NT2/D1 (cell line): ENCODE results near the gene ZNF768.

Experiments
- DNase-seq: peaks from one replicate; pipeline ENCODE4 v3.0.0-alpha.2; 2011; ENCODE audit warnings: low read depth, low spot score
- H3K27me3 ChIP-seq: 2 replicates; pipeline ENCODE4 v1.6.0; 2011; ENCODE audit warnings: mild to moderate bottlenecking; ENCODE audit not compliant: insufficient read length, insufficient read depth
- H3K36me3 ChIP-seq: 2 replicates; pipeline ENCODE4 v1.6.1; 2011; ENCODE audit warnings: mild to moderate bottlenecking, low read length, mixed read lengths; ENCODE audit not compliant: insufficient read depth, insufficient read length
- H3K4me1 ChIP-seq: 2 replicates; pipeline ENCODE4 v1.5.1; 2011; ENCODE audit not compliant: insufficient read depth, insufficient read length
- H3K4me3 ChIP-seq: 2 replicates; pipeline ENCODE4 v1.5.1; 2011; ENCODE audit warnings: low read depth; ENCODE audit not compliant: insufficient read length
- H3K9ac ChIP-seq: 2 replicates; pipeline ENCODE4 v1.6.0; 2011; ENCODE audit warnings: low read depth; ENCODE audit not compliant: insufficient read length
- H3K9me3 ChIP-seq: 2 replicates; pipeline ENCODE4 v1.5.1; 2011; ENCODE audit warnings: mild to moderate bottlenecking, low read length; ENCODE audit not compliant: insufficient read depth
- SUZ12 ChIP-seq: IDR thresholded peaks from 2 replicates; pipeline ENCODE4 v1.6.1; 2011; ENCODE audit not compliant: insufficient read length, insufficient read depth; ENCODE audit errors: extremely low read depth
- YY1 ChIP-seq: IDR thresholded peaks from 2 replicates; pipeline ENCODE4 v1.6.1; 2011; ENCODE audit not compliant: insufficient read length, insufficient read depth
- ZNF274 ChIP-seq: IDR thresholded peaks from 2 replicates; pipeline ENCODE4 v1.6.1; 2011; ENCODE audit warnings: mild to moderate bottlenecking, low read depth, low read length

ZNF768 gene

GRCh38 chr16:30559690-30560089 is 33.3 kb upstream of the ZNF768 start:
- H3K4me3 ChIP-seq = no peak overlapping the region
- H3K36me3 ChIP-seq = peaks cover 19% of the 10 kb centered on the region
- no peaks in the 10 kb centered on the region for H3K27me3 ChIP-seq
- DNase-seq = no peak
- H3K4me1 ChIP-seq = peaks cover 9% of the 10 kb centered on the region
- TF ChIP-seq YY1 (no peak), SUZ12 (no peak), ZNF274 (no peak)
- no peak overlapping the region for H3K9ac ChIP-seq
- no peaks in the 10 kb centered on the region for H3K9me3 ChIP-seq

GRCh38 chr16:30558789-30559377 is 32.5 kb upstream of the ZNF768 start:
- DNase-seq = no peak
- peak overlapping the region; percentile 58 for H3K9ac ChIP-seq
- no peaks in the 10 kb centered on the region for H3K27me3 ChIP-seq
- peaks cover 27% of the 10 kb centered on the region for H3K36me3 ChIP-seq
- peaks cover 9% of the 10 kb centered on the region for H3K4me1 ChIP-seq
- no peak for TF ChIP-seq SUZ12
- no peak for TF ChIP-seq YY1
- TF ChIP-seq ZNF274 = no peak
- H3K9me3 ChIP-seq = no peaks in the 10 kb centered on the region
- no peak overlapping the region for H3K4me3 ChIP-seq

GRCh38 chr16:30557957-30558788 is 31.8 kb upstream of the ZNF768 start, which contains the start of gene ZNF764:
TSS of gene ZNF764 (minus strand) at chr16:30558374. CDS start at chr16:30558182, 192 bp downstream.
- Histone ChIP-seq H3K9me3 (no peaks in the 10 kb centered on the region), H3K27me3 (no peaks in the 10 kb centered on the region), H3K36me3 (peaks cover 34% of the 10 kb centered on the region), H3K9ac (peak within 1 kb of the TSS; percentile 94), H3K4me1 (peaks cover 13% of the 10 kb centered on the region), H3K4me3 (peak within 1 kb of the TSS; percentile 89)
- TF ChIP-seq YY1 (peak; percentile 96), SUZ12 (no peak)
- DNase-seq = peak; percentile 95

- Histone ChIP-seq H3K9ac (peak overlapping the region; percentile 94), H3K4me1 (peaks cover 18% of the 10 kb centered on the region), H3K4me3 (peak overlapping the region; percentile 89), H3K36me3 (peaks cover 39% of the 10 kb centered on the region), H3K9me3 (no peaks in the 10 kb centered on the region), H3K27me3 (no peaks in the 10 kb centered on the region)
- TF ChIP-seq SUZ12 (no peak), ZNF274 (no peak), YY1 (no peak)
- DNase-seq = no peak
These were observed 31.3 kb upstream of the ZNF768 start for GRCh38 chr16:30557707-30557956.

- Histone ChIP-seq H3K36me3 (peaks cover 42% of the 10 kb centered on the region), H3K4me1 (peaks cover 19% of the 10 kb centered on the region), H3K4me3 (no peak overlapping the region), H3K9ac (peak overlapping the region; percentile 64), H3K9me3 (no peaks in the 10 kb centered on the region), H3K27me3 (no peaks in the 10 kb centered on the region)
- no peak for TF ChIP-seq YY1
- no peak for TF ChIP-seq ZNF274
- no peak for TF ChIP-seq SUZ12
- DNase-seq = no peak
These were observed 29.7 kb upstream of the ZNF768 start for GRCh38 chr16:30556125-30556473.

- H3K9ac ChIP-seq = peak overlapping the region; percentile 64
These were observed 29.2 kb upstream of the ZNF768 start for GRCh38 chr16:30555315-30556124.

More at GRCh38 chr16:30555315-30556124, 29.2 kb upstream of the ZNF768 start:
- Histone ChIP-seq H3K36me3 (peaks cover 42% of the 10 kb centered on the region), H3K9me3 (no peaks in the 10 kb centered on the region), H3K4me3 (no peak overlapping the region), H3K27me3 (no peaks in the 10 kb centered on the region), H3K4me1 (peaks cover 19% of the 10 kb centered on the region)
- no peak for DNase-seq
- TF ChIP-seq SUZ12 (no peak), ZNF274 (no peak), YY1 (no peak)
